HEK293T (cell line): ENCODE measurements around the gene TNFSF8.

Source experiments
- ARNT ChIP-seq: fragments of 450-650 bp; IDR thresholded peaks from 2 replicates; pipeline ENCODE4 v1.6.1; 2017; ENCODE audit warnings: mild to moderate bottlenecking
- BHLHE40 ChIP-seq: fragments of 450-650 bp; IDR thresholded peaks from 2 replicates; pipeline ENCODE4 v1.6.1; 2016; ENCODE audit warnings: mild to moderate bottlenecking, moderate library complexity, borderline replicate concordance
- LEF1 ChIP-seq: fragments of 450-650 bp; IDR thresholded peaks from 2 replicates; pipeline ENCODE4 v1.6.1; 2017; ENCODE audit warnings: mild to moderate bottlenecking, borderline replicate concordance
- SP1 ChIP-seq: fragments of 450-650 bp; IDR thresholded peaks from 2 replicates; pipeline ENCODE4 v1.6.1; 2017
- SUZ12 ChIP-seq: fragments of 450-650 bp; IDR thresholded peaks from 2 replicates; pipeline ENCODE4 v1.6.1; 2016; ENCODE audit warnings: mild to moderate bottlenecking
- TF ChIP-seq, protein P1 (sequence below): fragments of 450-650 bp; IDR thresholded peaks from 2 replicates; pipeline ENCODE4 v1.6.1; 2016

DNA sequence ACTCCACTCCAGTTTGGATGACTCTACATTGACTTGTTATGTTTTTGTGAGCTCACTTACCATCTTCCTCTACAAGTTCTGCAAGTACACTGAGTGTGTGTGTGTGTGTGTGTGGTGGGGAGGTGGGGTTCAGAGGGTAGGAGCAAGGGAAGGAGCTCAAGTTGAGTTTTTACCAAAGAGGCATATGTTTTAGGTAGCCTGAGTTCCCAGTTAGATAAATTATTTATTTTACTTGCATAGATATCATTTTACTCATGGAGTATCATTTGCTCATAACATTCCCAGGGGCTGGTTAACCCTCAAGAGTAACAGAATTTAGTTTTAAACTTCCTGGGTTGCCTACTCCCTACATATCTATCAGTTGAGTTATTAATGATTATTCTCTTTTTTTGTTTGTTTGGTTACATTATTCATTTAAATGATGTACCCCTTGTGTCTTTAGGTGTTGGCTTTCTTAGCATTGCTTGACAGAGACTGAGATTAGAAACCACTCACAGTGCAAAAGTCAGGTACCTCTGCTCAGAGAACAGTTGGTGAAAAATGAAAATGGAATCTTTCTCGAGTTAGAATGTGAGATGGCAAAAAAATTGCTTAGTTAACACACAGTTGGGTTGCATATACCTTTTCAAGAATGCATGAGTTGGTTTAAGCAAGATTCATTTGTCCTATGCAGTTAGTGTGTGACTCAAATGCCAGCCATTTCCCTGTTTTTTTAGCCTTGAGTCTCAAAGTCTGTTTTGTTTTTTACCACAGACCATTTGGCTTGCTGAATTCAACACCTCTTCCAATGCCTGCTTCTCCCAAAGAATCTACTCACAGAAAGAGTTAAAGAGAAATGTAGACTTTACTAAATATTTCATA lies 29.2 kb downstream of the TNFSF8 start:
- TF ChIP-seq SUZ12 (no peak), SP1 (no peak), BHLHE40 (no peak), ARNT (no peak), LEF1 (no peak)
- TF ChIP-seq, protein P1, sequence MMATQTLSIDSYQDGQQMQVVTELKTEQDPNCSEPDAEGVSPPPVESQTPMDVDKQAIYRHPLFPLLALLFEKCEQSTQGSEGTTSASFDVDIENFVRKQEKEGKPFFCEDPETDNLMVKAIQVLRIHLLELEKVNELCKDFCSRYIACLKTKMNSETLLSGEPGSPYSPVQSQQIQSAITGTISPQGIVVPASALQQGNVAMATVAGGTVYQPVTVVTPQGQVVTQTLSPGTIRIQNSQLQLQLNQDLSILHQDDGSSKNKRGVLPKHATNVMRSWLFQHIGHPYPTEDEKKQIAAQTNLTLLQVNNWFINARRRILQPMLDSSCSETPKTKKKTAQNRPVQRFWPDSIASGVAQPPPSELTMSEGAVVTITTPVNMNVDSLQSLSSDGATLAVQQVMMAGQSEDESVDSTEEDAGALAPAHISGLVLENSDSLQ, result no peak
